Hepatic stellate cell (primary cell): ENCODE measurements around the gene RPS6KB2.
A peak's percentile ranks its signal among the peaks of the same experiment; 100 is the strongest.

Experiments
- DNase-seq: peaks from one replicate; pipeline ENCODE4 v3.0.0; 2011; ENCODE audit warnings: low spot score

Gene RPS6KB2

GRCh38 chr11:67429722-67430121 is 1.4 kb downstream of the RPS6KB2 start:
- no peak for DNase-seq

- DNase-seq: no peak
Measured at GRCh38 chr11:67431346-67432249, 3.3 kb downstream of the RPS6KB2 start.

- no peak for DNase-seq
Measured at GRCh38 chr11:67432655-67433349, 4.5 kb downstream of the RPS6KB2 start.

GRCh38 chr11:67433536-67434394 is 5.5 kb downstream of the RPS6KB2 start:
- DNase-seq: no peak

- DNase-seq: no peak
Measured at GRCh38 chr11:67434395-67434881, 6.1 kb downstream of the RPS6KB2 start.

GRCh38 chr11:67435031-67435726 is 6.9 kb downstream of the RPS6KB2 start:
- DNase-seq: no peak

- no peak for DNase-seq
Measured at GRCh38 chr11:67435727-67436458, 7.6 kb downstream of the RPS6KB2 start.

GRCh38 chr11:67436459-67437081 is 8.3 kb downstream of the RPS6KB2 start:
- DNase-seq: no peak

GRCh38 chr11:67437082-67437808 is 9.0 kb downstream of the RPS6KB2 start, which contains the start of gene PTPRCAP:
PTPRCAP (minus strand) TSS chr11:67437682; CDS start chr11:67437619, 63 bp downstream.
- no peak for DNase-seq

- DNase-seq: no peak
Measured at GRCh38 chr11:67437809-67438157, 9.5 kb downstream of the RPS6KB2 start.

- DNase-seq: no peak
Measured at GRCh38 chr11:67438158-67438902, 10.0 kb downstream of the RPS6KB2 start.

- peak; percentile 59 for DNase-seq
Measured at GRCh38 chr11:67439321-67440228, 11.3 kb downstream of the RPS6KB2 start.

- DNase-seq: no peak
Measured at GRCh38 chr11:67440229-67441097, 12.2 kb downstream of the RPS6KB2 start.

GRCh38 chr11:67441098-67441563 is 12.8 kb downstream of the RPS6KB2 start:
- DNase-seq: no peak

GRCh38 chr11:67441731-67442351 is 13.5 kb downstream of the RPS6KB2 start:
- DNase-seq: no peak
